Psoas muscle (tissue), 8 donors: ENCODE data around the gene CPLX3. TPM values are rescaled to one million over a fixed set of nuclear protein-coding genes. Genes with fewer than 3 reads are reported as not detected.
A peak's percentile ranks its signal among the peaks of the same experiment; 100 is the strongest.

Source experiments
- ATAC-seq, 4 donors: fragments of 200-7000 bp; cut with Tn5 transposase; one replicate each; pipeline ENCODE4 v1.9.1; 2020; ENCODE audit warnings: moderate library complexity in 3 of 4, mild to moderate bottlenecking in 2 of 4
- DNase-seq, 2 donors: peaks; one replicate each; pipeline ENCODE4 v3.0.0-alpha.2; 2020
- H3K27ac ChIP-seq: fragments of 200-600 bp; one replicate; pipeline ENCODE4 v1.8.0; 2022
- H3K27me3 ChIP-seq, 3 donors: fragments of 200-600 bp in 1 of 3; one replicate each; pipeline versions ENCODE4 v1.6.1 to v1.8.0; 2013 to 2022; ENCODE audit warnings: low read length in 2 of 3, mild to moderate bottlenecking in 2 of 3, moderate library complexity in 1 of 3; ENCODE audit not compliant: insufficient read depth in 3 of 3
- H3K36me3 ChIP-seq, 2 donors: fragments of 200-600 bp in 1 of 2; one replicate each; pipeline versions ENCODE4 v1.6.1 to v1.8.0; 2013 to 2022; ENCODE audit warnings: low read depth in 1 of 2, mild to moderate bottlenecking in 1 of 2, moderate library complexity in 1 of 2; ENCODE audit not compliant: insufficient read depth in 1 of 2
- H3K4me1 ChIP-seq: fragments of 200-600 bp; one replicate; pipeline ENCODE4 v1.8.0; 2022
- H3K4me3 ChIP-seq: fragments of 200-600 bp; one replicate; pipeline ENCODE4 v1.8.0; 2022; ENCODE audit warnings: mild to moderate bottlenecking
- H3K9me3 ChIP-seq: fragments of 200-600 bp; one replicate; pipeline ENCODE4 v1.8.0; 2022
- WGBS, 3 donors: extraction: QIAGEN DNeasy Blood & Tissue Kit; methylation state at CpG; one replicate each; pipeline versions ENCODE4 v1.1.6 to v1.1.7; 2013; 5-methylcytosine and 5-hydroxymethylcytosine counted together
- intact Hi-C, 2 donors: fragments of 100-400 bp; cut with DNase I; formaldehyde crosslinking; loops; one replicate each; pipeline versions ENCODE4 v1.11.0 to v1.14.2; 2022
- polyA plus RNA-seq, 3 donors: library from polyadenylated mRNA; stranded (reverse); fragments of 200-250 nt; gene quantifications; one replicate each; pipeline ENCODE4 v1.2.3, GENCODE V29; 2013
- total RNA-seq, 4 donors: library from RNA; stranded (reverse); fragmentation: NEBNext Ultra II Directional in 2 of 4; extraction: Animal tissue kit (Norgen Biotek cat#: 25700) in 2 of 4; gene quantifications; one replicate each; pipeline versions ENCODE4 v1.2.1 to v1.2.4, GENCODE V29; 2021 to 2023
- TF ChIP-seq, protein P1 (sequence below): fragments of 200-600 bp; IDR thresholded peaks from one replicate; pipeline ENCODE4 v1.8.0; 2022; ENCODE audit warnings: antibody characterized with exemption
- donor health status: healthy with polysubstance abuse.
- donor health status: DM: no; HTN: no; CAD: no; lungs with moderate emphysema.
- donor health status: Bipolar disorder and iron deficiency.
- donor health status: healthy.
- donor health status: DM: yes; HTN: yes; CAD: no.
- donor health status: DM: no; HTN: no; CAD: no.
- donor health status: DM: no; HTN: no; CAD: no.
- donor health status: DM: yes; HTN: yes; CAD: no.

Gene CPLX3
- total and polyA plus RNA-seq, 7 donors: 0.03 to 0.19 (median 0.04) TPM; not detected in 4

GRCh38 chr15:74838746-74839525, 12.5 kb downstream of the CPLX3 start:
- Histone ChIP-seq H3K4me3 (no peak overlapping the region), H3K4me1 (peaks cover 5% of the 10 kb centered on the region), H3K9me3 (no peaks in the 10 kb centered on the region), H3K36me3 (peaks cover 0 to 55% of the 10 kb centered on the region in 2 donors), H3K27me3 (no peaks in the 10 kb centered on the region), H3K27ac (no peak overlapping the region)
- no peak for DNase-seq
- intact Hi-C loops: loop anchor here in 1 of 2 donors (5.0 kb wide), 1 partner anchor 57 kb away; the partner anchor contains the start of gene CSK
- no peak for ATAC-seq
- 85 to 88% (median 88%) methylated on average over 11 of the region's 11 CpGs for WGBS, 3 donors
- TF ChIP-seq, protein P1, sequence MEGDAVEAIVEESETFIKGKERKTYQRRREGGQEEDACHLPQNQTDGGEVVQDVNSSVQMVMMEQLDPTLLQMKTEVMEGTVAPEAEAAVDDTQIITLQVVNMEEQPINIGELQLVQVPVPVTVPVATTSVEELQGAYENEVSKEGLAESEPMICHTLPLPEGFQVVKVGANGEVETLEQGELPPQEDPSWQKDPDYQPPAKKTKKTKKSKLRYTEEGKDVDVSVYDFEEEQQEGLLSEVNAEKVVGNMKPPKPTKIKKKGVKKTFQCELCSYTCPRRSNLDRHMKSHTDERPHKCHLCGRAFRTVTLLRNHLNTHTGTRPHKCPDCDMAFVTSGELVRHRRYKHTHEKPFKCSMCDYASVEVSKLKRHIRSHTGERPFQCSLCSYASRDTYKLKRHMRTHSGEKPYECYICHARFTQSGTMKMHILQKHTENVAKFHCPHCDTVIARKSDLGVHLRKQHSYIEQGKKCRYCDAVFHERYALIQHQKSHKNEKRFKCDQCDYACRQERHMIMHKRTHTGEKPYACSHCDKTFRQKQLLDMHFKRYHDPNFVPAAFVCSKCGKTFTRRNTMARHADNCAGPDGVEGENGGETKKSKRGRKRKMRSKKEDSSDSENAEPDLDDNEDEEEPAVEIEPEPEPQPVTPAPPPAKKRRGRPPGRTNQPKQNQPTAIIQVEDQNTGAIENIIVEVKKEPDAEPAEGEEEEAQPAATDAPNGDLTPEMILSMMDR: no peak

DNA sequence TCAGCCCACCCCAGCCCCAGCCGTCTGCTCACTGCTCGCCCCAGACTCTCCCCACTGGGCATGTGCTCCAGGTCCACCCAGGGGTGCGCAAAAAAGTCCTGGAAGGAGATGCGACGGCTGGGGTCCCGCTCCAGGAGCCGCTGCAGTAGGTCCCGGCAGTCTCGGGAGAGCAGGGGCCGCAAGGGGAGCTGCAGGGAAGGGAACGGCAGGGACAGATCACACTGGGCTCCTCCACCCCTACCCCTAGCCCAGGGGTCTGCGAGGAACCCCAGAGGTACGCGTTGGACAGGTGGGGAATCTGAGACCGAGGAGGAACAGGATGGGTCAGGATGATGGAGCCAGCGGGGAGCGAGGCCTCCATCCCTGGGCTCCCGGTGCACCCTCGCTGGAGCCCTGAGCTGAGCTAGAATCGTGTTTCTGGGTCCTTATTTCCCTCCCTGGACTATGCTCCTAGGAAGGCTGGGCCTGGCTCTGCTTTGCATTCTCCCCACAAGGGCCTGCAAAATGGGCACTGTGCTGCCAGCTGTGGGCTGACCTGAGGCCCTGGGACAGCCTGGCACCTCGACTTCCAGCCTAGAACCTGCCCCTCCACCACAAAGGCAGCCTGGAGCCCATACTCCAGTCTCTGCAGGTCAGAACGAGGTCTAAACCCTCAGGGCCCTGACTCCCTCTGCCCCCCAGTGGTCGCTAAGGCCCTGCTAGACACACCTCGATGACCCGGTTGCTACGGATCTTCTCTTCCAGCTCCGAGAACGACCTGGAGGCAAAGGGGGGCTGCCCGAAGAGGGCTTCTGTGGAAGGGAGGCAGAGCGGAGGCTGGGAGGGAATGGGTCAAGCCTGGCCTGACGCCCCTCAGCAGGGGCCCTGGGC, 13.3 kb downstream of the CPLX3 start:
- Histone ChIP-seq H3K4me1 (peaks cover 6% of the 10 kb centered on the region), H3K27me3 (no peaks in the 10 kb centered on the region), H3K4me3 (no peak overlapping the region), H3K36me3 (peaks cover 0 to 55% of the 10 kb centered on the region in 2 donors), H3K9me3 (no peaks in the 10 kb centered on the region), H3K27ac (no peak overlapping the region)
- intact Hi-C loops: loop anchor here in 1 of 2 donors (5.0 kb wide), 2 partner anchors 57 to 68 kb away; partner anchors contain the start of genes CSK and FAM219B
- DNase-seq (no peak), ATAC-seq (no peak)
- TF ChIP-seq, protein P1: no peak
- 84 to 89% (median 85%) methylated on average over 30 to 31 of the region's 31 CpGs for WGBS, 3 donors

- ATAC-seq (no peak), DNase-seq (no peak)
- TF ChIP-seq, protein P1: no peak
- Histone ChIP-seq H3K27me3 (no peaks in the 10 kb centered on the region), H3K4me3 (no peak overlapping the region), H3K9me3 (no peaks in the 10 kb centered on the region), H3K4me1 (peaks cover 6% of the 10 kb centered on the region), H3K36me3 (peaks cover 0 to 65% of the 10 kb centered on the region in 2 donors), H3K27ac (no peak overlapping the region)
- intact Hi-C loops: loop anchor here in 1 of 2 donors (5.0 kb wide), 1 partner anchor 66 kb away; the partner anchor contains the start of gene FAM219B
- 89 to 92% (median 92%) methylated on average over 9 of the region's 9 CpGs for WGBS, 3 donors
These were observed 14.7 kb downstream of the CPLX3 start for GRCh38 chr15:74840851-74841775.

DNA sequence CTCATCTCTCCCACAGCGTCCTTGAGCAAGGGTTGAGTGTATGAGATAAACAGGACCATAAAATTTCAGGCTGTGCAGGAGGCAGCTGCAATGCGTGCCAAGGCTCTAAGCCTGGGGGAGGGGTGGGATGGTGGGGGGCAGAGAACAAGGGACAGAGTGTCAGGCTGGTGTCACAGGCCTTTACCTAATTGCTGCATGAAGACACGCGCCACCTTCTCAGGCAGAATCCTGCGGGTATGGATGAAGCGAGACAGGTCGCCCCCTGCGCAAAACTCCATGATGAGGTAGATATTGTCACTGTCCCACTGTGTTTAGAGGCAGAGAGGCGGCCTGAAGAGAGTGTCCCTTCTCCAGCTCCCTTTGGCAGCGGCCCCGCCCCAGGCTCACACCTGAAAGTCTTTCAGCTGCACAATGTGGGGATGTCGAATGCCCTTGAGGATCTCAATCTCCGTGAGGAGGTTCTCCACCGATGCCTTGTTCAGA, 15.5 kb downstream of the CPLX3 start:
- Histone ChIP-seq H3K9me3 (no peaks in the 10 kb centered on the region), H3K4me1 (peaks cover 6% of the 10 kb centered on the region), H3K27me3 (no peaks in the 10 kb centered on the region), H3K36me3 (peaks cover 0 to 64% of the 10 kb centered on the region in 2 donors), H3K27ac (no peak overlapping the region), H3K4me3 (peak overlapping the region; percentile 72)
- intact Hi-C loops: loop anchor here in 1 of 2 donors (5.0 kb wide), 1 partner anchor 65 kb away; the partner anchor contains the start of gene FAM219B
- TF ChIP-seq, protein P1: no peak
- 81 to 84% (median 82%) methylated on average over 14 of the region's 14 CpGs for WGBS, 3 donors
- DNase-seq (no peak), ATAC-seq (no peak)
